ENCODE results near the gene ZNF473.
A peak's percentile ranks its signal among the peaks of the same experiment; 100 is the strongest.
"Not testable (repeated sequence)": the region's sequence is repeated elsewhere in the genome, so short reads cannot be mapped to it uniquely, and the experiment has no call there.

ZNF473 gene

GRCh38 chr19:50044922-50045321, 19.1 kb downstream of the ZNF473 start:
- H3K9ac ChIP-seq (ENCODE audit: low read length in 5 of 5): no peak overlapping the region
- peaks cover 0 to 12% (median 0%) of the 10 kb centered on the region in 5 donors for H3K4me1 ChIP-seq (ENCODE audit: control insufficient read depth in 5 of 5, insufficient read depth in 5 of 5, low read length in 5 of 5)
- no peak overlapping the region for H3K27ac ChIP-seq (ENCODE audit: low read depth, low read length)
- H3K27me3 ChIP-seq (ENCODE audit: control insufficient read depth in 5 of 5, insufficient read depth in 4 of 5, low read length in 5 of 5): peaks cover 0 to 6% (median 0%) of the 10 kb centered on the region in 5 donors
- H3K36me3 ChIP-seq (ENCODE audit: control insufficient read depth in 5 of 5, insufficient read depth in 5 of 5, low read length in 5 of 5): peaks cover 27 to 73% (median 70%) of the 10 kb centered on the region in 5 donors
- peak overlapping the region in 2 of 5 donors; percentile 27 to 38 for H3K4me3 ChIP-seq (ENCODE audit: low read depth in 1 of 5, low read length in 5 of 5)
- peaks cover 24 to 48% (median 33%) of the 10 kb centered on the region in 5 donors for H3K9me3 ChIP-seq (ENCODE audit: control insufficient read depth in 5 of 5, low read length in 5 of 5)

- peaks cover 27 to 53% (median 50%) of the 10 kb centered on the region in 5 donors for H3K36me3 ChIP-seq (ENCODE audit: control insufficient read depth in 5 of 5, insufficient read depth in 5 of 5, low read length in 5 of 5)
- H3K9ac ChIP-seq (ENCODE audit: low read length in 5 of 5): peak overlapping the region in 1 of 5 donors; percentile 63
- H3K27ac ChIP-seq (ENCODE audit: low read depth, low read length): no peak overlapping the region
- H3K27me3 ChIP-seq (ENCODE audit: control insufficient read depth in 5 of 5, insufficient read depth in 4 of 5, low read length in 5 of 5): peaks cover 0 to 6% (median 0%) of the 10 kb centered on the region in 5 donors
- H3K9me3 ChIP-seq (ENCODE audit: control insufficient read depth in 5 of 5, low read length in 5 of 5): peaks cover 24 to 49% (median 33%) of the 10 kb centered on the region in 5 donors
- peaks cover 9 to 15% (median 12%) of the 10 kb centered on the region in 5 donors for H3K4me1 ChIP-seq (ENCODE audit: control insufficient read depth in 5 of 5, insufficient read depth in 5 of 5, low read length in 5 of 5)
- H3K4me3 ChIP-seq (ENCODE audit: low read depth in 1 of 5, low read length in 5 of 5): no peak overlapping the region
These were observed 21.1 kb downstream of the ZNF473 start for GRCh38 chr19:50046649-50047503.

- no peak overlapping the region for H3K27ac ChIP-seq (ENCODE audit: low read depth, low read length)
- H3K27me3 ChIP-seq (ENCODE audit: control insufficient read depth in 5 of 5, insufficient read depth in 4 of 5, low read length in 5 of 5): peaks cover 0 to 6% (median 0%) of the 10 kb centered on the region in 5 donors
- H3K9ac ChIP-seq (ENCODE audit: low read length in 5 of 5): no peak overlapping the region
- peaks cover 23 to 45% (median 42%) of the 10 kb centered on the region in 5 donors for H3K36me3 ChIP-seq (ENCODE audit: control insufficient read depth in 5 of 5, insufficient read depth in 5 of 5, low read length in 5 of 5)
- H3K4me1 ChIP-seq (ENCODE audit: control insufficient read depth in 5 of 5, insufficient read depth in 5 of 5, low read length in 5 of 5): peaks cover 9 to 15% (median 12%) of the 10 kb centered on the region in 5 donors
- H3K4me3 ChIP-seq (ENCODE audit: low read depth in 1 of 5, low read length in 5 of 5): no peak overlapping the region
- peaks cover 24 to 49% (median 33%) of the 10 kb centered on the region in 5 donors for H3K9me3 ChIP-seq (ENCODE audit: control insufficient read depth in 5 of 5, low read length in 5 of 5)
These were observed 21.9 kb downstream of the ZNF473 start for GRCh38 chr19:50047671-50048070.

- Histone ChIP-seq H3K27me3 (ENCODE audit: control insufficient read depth in 5 of 5, insufficient read depth in 4 of 5, low read length in 5 of 5) (peaks cover 0 to 6% (median 0%) of the 10 kb centered on the region in 5 donors), H3K36me3 (ENCODE audit: control insufficient read depth in 5 of 5, insufficient read depth in 5 of 5, low read length in 5 of 5) (peaks cover 3 to 19% (median 14%) of the 10 kb centered on the region in 5 donors), H3K4me3 (ENCODE audit: low read depth in 1 of 5, low read length in 5 of 5) (peak overlapping the region; percentile 68 to 76 (median 71)), H3K27ac (ENCODE audit: low read depth, low read length) (no peak overlapping the region), H3K9me3 (ENCODE audit: control insufficient read depth in 5 of 5, low read length in 5 of 5) (peaks cover 6 to 28% (median 13%) of the 10 kb centered on the region in 5 donors), H3K9ac (ENCODE audit: low read length in 5 of 5) (peak overlapping the region in 4 of 5 donors; percentile 6 to 71 (median 30)), H3K4me1 (ENCODE audit: control insufficient read depth in 5 of 5, insufficient read depth in 5 of 5, low read length in 5 of 5) (peaks cover 9 to 15% (median 12%) of the 10 kb centered on the region in 5 donors)
These were observed 24.8 kb downstream of the ZNF473 start for GRCh38 chr19:50050406-50051227.

- peak overlapping the region in 3 of 5 donors; percentile 6 to 41 (median 20) for H3K9ac ChIP-seq (ENCODE audit: low read length in 5 of 5)
- H3K27me3 ChIP-seq (ENCODE audit: control insufficient read depth in 5 of 5, insufficient read depth in 4 of 5, low read length in 5 of 5); H3K27ac ChIP-seq (ENCODE audit: low read depth, low read length): not testable (repeated sequence)
- H3K4me1 ChIP-seq (ENCODE audit: control insufficient read depth in 5 of 5, insufficient read depth in 5 of 5, low read length in 5 of 5): peaks cover 4 to 15% (median 12%) of the 10 kb centered on the region in 5 donors
- peak overlapping the region; percentile 68 to 76 (median 71) for H3K4me3 ChIP-seq (ENCODE audit: low read depth in 1 of 5, low read length in 5 of 5)
- H3K36me3 ChIP-seq (ENCODE audit: control insufficient read depth in 5 of 5, insufficient read depth in 5 of 5, low read length in 5 of 5): peaks cover 0 to 12% (median 7%) of the 10 kb centered on the region in 5 donors
- peaks cover 0 to 20% (median 5%) of the 10 kb centered on the region in 5 donors for H3K9me3 ChIP-seq (ENCODE audit: control insufficient read depth in 5 of 5, low read length in 5 of 5)
These were observed 25.6 kb downstream of the ZNF473 start for GRCh38 chr19:50051228-50051895.

- H3K27ac ChIP-seq (ENCODE audit: low read depth, low read length): no peak overlapping the region
These were observed 26.2 kb downstream of the ZNF473 start for GRCh38 chr19:50051964-50052363.

GRCh38 chr19:50053119-50053518, 27.3 kb downstream of the ZNF473 start:
- Histone ChIP-seq H3K4me1 (ENCODE audit: control insufficient read depth in 5 of 5, insufficient read depth in 5 of 5, low read length in 5 of 5) (peaks cover 0 to 15% (median 12%) of the 10 kb centered on the region in 5 donors), H3K36me3 (ENCODE audit: control insufficient read depth in 5 of 5, insufficient read depth in 5 of 5, low read length in 5 of 5) (peaks cover 0 to 3% (median 1%) of the 10 kb centered on the region in 5 donors), H3K27ac (ENCODE audit: low read depth, low read length) (no peak overlapping the region), H3K4me3 (ENCODE audit: low read depth in 1 of 5, low read length in 5 of 5) (no peak overlapping the region), H3K9me3 (ENCODE audit: control insufficient read depth in 5 of 5, low read length in 5 of 5) (peaks cover 0 to 12% (median under 1%) of the 10 kb centered on the region in 5 donors), H3K9ac (ENCODE audit: low read length in 5 of 5) (no peak overlapping the region), H3K27me3 (ENCODE audit: control insufficient read depth in 5 of 5, insufficient read depth in 4 of 5, low read length in 5 of 5) (no peaks in the 10 kb centered on the region)

More at GRCh38 chr19:50051964-50052363, 26.2 kb downstream of the ZNF473 start:
- peaks cover 0 to 8% (median 3%) of the 10 kb centered on the region in 5 donors for H3K36me3 ChIP-seq (ENCODE audit: control insufficient read depth in 5 of 5, insufficient read depth in 5 of 5, low read length in 5 of 5)
- peaks cover 0 to 14% (median 0%) of the 10 kb centered on the region in 5 donors for H3K9me3 ChIP-seq (ENCODE audit: control insufficient read depth in 5 of 5, low read length in 5 of 5)
- peaks cover 0 to 15% (median 12%) of the 10 kb centered on the region in 5 donors for H3K4me1 ChIP-seq (ENCODE audit: control insufficient read depth in 5 of 5, insufficient read depth in 5 of 5, low read length in 5 of 5)
- H3K4me3 ChIP-seq (ENCODE audit: low read depth in 1 of 5, low read length in 5 of 5): no peak overlapping the region
- no peaks in the 10 kb centered on the region for H3K27me3 ChIP-seq (ENCODE audit: control insufficient read depth in 5 of 5, insufficient read depth in 4 of 5, low read length in 5 of 5)
- H3K9ac ChIP-seq (ENCODE audit: low read length in 5 of 5): no peak overlapping the region

GRCh38 chr19:50058425-50058824, 32.6 kb downstream of the ZNF473 start:
- Histone ChIP-seq H3K27me3 (ENCODE audit: control insufficient read depth in 5 of 5, insufficient read depth in 4 of 5, low read length in 5 of 5) (peaks cover 0 to 14% (median 0%) of the 10 kb centered on the region in 5 donors), H3K9me3 (ENCODE audit: control insufficient read depth in 5 of 5, low read length in 5 of 5) (peaks cover 22 to 27% (median 24%) of the 10 kb centered on the region in 5 donors), H3K4me1 (ENCODE audit: control insufficient read depth in 5 of 5, insufficient read depth in 5 of 5, low read length in 5 of 5) (peaks cover 0 to 17% (median 0%) of the 10 kb centered on the region in 5 donors), H3K36me3 (ENCODE audit: control insufficient read depth in 5 of 5, insufficient read depth in 5 of 5, low read length in 5 of 5) (peaks cover 0 to 5% (median 0%) of the 10 kb centered on the region in 5 donors), H3K4me3 (ENCODE audit: low read depth in 1 of 5, low read length in 5 of 5) (peak overlapping the region in 4 of 5 donors; percentile 1 to 51 (median 32)), H3K27ac (ENCODE audit: low read depth, low read length) (no peak overlapping the region), H3K9ac (ENCODE audit: low read length in 5 of 5) (peak overlapping the region in 1 of 5 donors; percentile 100)

- peaks cover 0 to 5% (median 0%) of the 10 kb centered on the region in 5 donors for H3K36me3 ChIP-seq (ENCODE audit: control insufficient read depth in 5 of 5, insufficient read depth in 5 of 5, low read length in 5 of 5)
These were observed 33.2 kb downstream of the ZNF473 start for GRCh38 chr19:50059045-50059444.

More at GRCh38 chr19:50059045-50059444, 33.2 kb downstream of the ZNF473 start:
- Histone ChIP-seq H3K9ac (ENCODE audit: low read length in 5 of 5) (peak overlapping the region in 1 of 5 donors; percentile 100), H3K4me3 (ENCODE audit: low read depth in 1 of 5, low read length in 5 of 5) (peak overlapping the region in 4 of 5 donors; percentile 1 to 51 (median 42)), H3K4me1 (ENCODE audit: control insufficient read depth in 5 of 5, insufficient read depth in 5 of 5, low read length in 5 of 5) (peaks cover 0 to 17% (median 0%) of the 10 kb centered on the region in 5 donors), H3K27ac (ENCODE audit: low read depth, low read length) (no peak overlapping the region), H3K9me3 (ENCODE audit: control insufficient read depth in 5 of 5, low read length in 5 of 5) (peaks cover 22 to 27% (median 24%) of the 10 kb centered on the region in 5 donors), H3K27me3 (ENCODE audit: control insufficient read depth in 5 of 5, insufficient read depth in 4 of 5, low read length in 5 of 5) (peaks cover 0 to 14% (median 0%) of the 10 kb centered on the region in 5 donors)

All from subcutaneous abdominal adipose tissue (tissue), 5 donors.